COLO668 (cell line): ENCODE results near the gene KLHDC3.

Source experiments
- DNase-seq: peaks from one replicate; lab custom pipeline; 2025; ENCODE audit not compliant: unreplicated experiment; lab: John Stamatoyannopoulos, UW

Gene KLHDC3

GRCh38 chr6:43013843-43014433 lies at the start of gene KLHDC3, which contains the start of gene MEA1:
KLHDC3 (plus strand) TSS chr6:43014249; CDS start chr6:43017193, 2,944 bp downstream.
MEA1 (minus strand) TSS chr6:43013946; CDS start chr6:43013813, 133 bp downstream.
- DNase-seq, result peak; percentile 96

- no peak for DNase-seq
These were observed 47.5 kb upstream of the KLHDC3 start for GRCh38 chr6:42966571-42966970.

- DNase-seq, result no peak
These were observed 46.8 kb upstream of the KLHDC3 start for GRCh38 chr6:42967228-42967627.

GRCh38 chr6:42968126-42968701 lies 45.8 kb upstream of the KLHDC3 start:
- no peak for DNase-seq

GRCh38 chr6:42968783-42969182 lies 45.3 kb upstream of the KLHDC3 start:
- DNase-seq, result no peak

- DNase-seq, result no peak
These were observed 44.6 kb upstream of the KLHDC3 start for GRCh38 chr6:42969431-42969830.

GRCh38 chr6:42969934-42970333 lies 44.1 kb upstream of the KLHDC3 start:
- DNase-seq, result no peak

GRCh38 chr6:42970871-42971612 lies 43.0 kb upstream of the KLHDC3 start:
- no peak for DNase-seq

- no peak for DNase-seq
These were observed 42.2 kb upstream of the KLHDC3 start for GRCh38 chr6:42971746-42972327.

GRCh38 chr6:42973926-42974325 lies 40.1 kb upstream of the KLHDC3 start:
- DNase-seq, result no peak

- no peak for DNase-seq
These were observed 39.0 kb upstream of the KLHDC3 start for GRCh38 chr6:42974919-42975505.

- DNase-seq, result peak; percentile 46
These were observed 35.6 kb upstream of the KLHDC3 start for GRCh38 chr6:42978487-42978838.

GRCh38 chr6:42978839-42979522 lies 35.1 kb upstream of the KLHDC3 start, which contains the start of gene PEX6:
PEX6 (minus strand) TSS chr6:42979181; CDS start chr6:42979150, 31 bp downstream.
- peak; percentile 86 for DNase-seq

GRCh38 chr6:42979523-42980177 lies 34.4 kb upstream of the KLHDC3 start:
- DNase-seq, result no peak

- no peak for DNase-seq
These were observed 32.2 kb upstream of the KLHDC3 start for GRCh38 chr6:42981836-42982235.

GRCh38 chr6:42984001-42984923 lies 29.8 kb upstream of the KLHDC3 start, which contains the start of gene PPP2R5D:
PPP2R5D (plus strand) TSS chr6:42984570; CDS start chr6:42984678, 108 bp downstream.
- peak; percentile 92 for DNase-seq

GRCh38 chr6:42984924-42985475 lies 29.0 kb upstream of the KLHDC3 start:
- no peak for DNase-seq

- DNase-seq, result no peak
These were observed 26.3 kb upstream of the KLHDC3 start for GRCh38 chr6:42987533-42988451.
